Neuron (in vitro differentiated cells): ENCODE measurements around the gene SEPTIN5.

Experiments used
- H2AFZ ChIP-seq: one replicate; pipeline ENCODE4 v1.6.1; 2013; ENCODE audit warnings: low read depth, mild to moderate bottlenecking, inconsistent platforms, low read length, moderate library complexity
- H3K27me3 ChIP-seq: one replicate; pipeline ENCODE4 v1.6.1; 2013; ENCODE audit warnings: low read length; ENCODE audit not compliant: insufficient read depth
- H3K36me3 ChIP-seq: one replicate; pipeline ENCODE4 v1.6.1; 2013; ENCODE audit warnings: low read length; ENCODE audit not compliant: insufficient read depth
- H3K4me1 ChIP-seq: one replicate; pipeline ENCODE4 v1.6.1; 2013; ENCODE audit warnings: low read length; ENCODE audit not compliant: insufficient read depth
- H3K4me3 ChIP-seq: 2 replicates; pipeline ENCODE4 v1.5.1; 2013; ENCODE audit warnings: mild to moderate bottlenecking, low read length, moderate library complexity
- H3K9me3 ChIP-seq: one replicate; pipeline ENCODE4 v1.6.1; 2013; ENCODE audit warnings: low read length

The SEPTIN5 gene

GRCh38 chr22:19740586-19740985, 26.3 kb downstream of the SEPTIN5 start:
- H2AFZ ChIP-seq: no peak overlapping the region
- no peak overlapping the region for H3K4me3 ChIP-seq
- H3K9me3 ChIP-seq: no peaks in the 10 kb centered on the region
- H3K27me3 ChIP-seq: peaks cover 53% of the 10 kb centered on the region
- no peaks in the 10 kb centered on the region for H3K36me3 ChIP-seq
- H3K4me1 ChIP-seq: peaks cover 2% of the 10 kb centered on the region

DNA sequence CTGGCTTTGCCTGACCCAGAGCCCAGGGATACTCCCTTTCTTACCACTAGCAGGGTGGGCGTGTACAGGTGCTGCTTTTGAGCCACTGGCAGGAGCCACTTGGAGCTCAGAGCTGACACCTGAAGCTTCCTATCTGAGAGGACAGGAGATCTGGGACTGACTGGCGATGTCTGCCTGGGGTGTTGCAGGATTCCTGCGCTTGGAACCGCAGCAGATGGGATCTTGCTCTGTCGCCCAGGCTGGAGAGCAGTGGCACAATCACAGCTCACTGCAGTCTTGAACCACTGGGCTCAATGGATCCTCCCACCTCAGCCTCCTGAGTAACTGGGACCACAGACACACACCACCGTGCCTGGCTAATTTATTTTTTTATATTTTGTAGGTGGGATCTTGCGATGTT, 26.8 kb downstream of the SEPTIN5 start:
- H3K4me1 ChIP-seq: peaks cover 2% of the 10 kb centered on the region
- no peak overlapping the region for H2AFZ ChIP-seq
- H3K4me3 ChIP-seq: no peak overlapping the region
- peaks cover 53% of the 10 kb centered on the region for H3K27me3 ChIP-seq
- no peaks in the 10 kb centered on the region for H3K36me3 ChIP-seq
- H3K9me3 ChIP-seq: no peaks in the 10 kb centered on the region

DNA sequence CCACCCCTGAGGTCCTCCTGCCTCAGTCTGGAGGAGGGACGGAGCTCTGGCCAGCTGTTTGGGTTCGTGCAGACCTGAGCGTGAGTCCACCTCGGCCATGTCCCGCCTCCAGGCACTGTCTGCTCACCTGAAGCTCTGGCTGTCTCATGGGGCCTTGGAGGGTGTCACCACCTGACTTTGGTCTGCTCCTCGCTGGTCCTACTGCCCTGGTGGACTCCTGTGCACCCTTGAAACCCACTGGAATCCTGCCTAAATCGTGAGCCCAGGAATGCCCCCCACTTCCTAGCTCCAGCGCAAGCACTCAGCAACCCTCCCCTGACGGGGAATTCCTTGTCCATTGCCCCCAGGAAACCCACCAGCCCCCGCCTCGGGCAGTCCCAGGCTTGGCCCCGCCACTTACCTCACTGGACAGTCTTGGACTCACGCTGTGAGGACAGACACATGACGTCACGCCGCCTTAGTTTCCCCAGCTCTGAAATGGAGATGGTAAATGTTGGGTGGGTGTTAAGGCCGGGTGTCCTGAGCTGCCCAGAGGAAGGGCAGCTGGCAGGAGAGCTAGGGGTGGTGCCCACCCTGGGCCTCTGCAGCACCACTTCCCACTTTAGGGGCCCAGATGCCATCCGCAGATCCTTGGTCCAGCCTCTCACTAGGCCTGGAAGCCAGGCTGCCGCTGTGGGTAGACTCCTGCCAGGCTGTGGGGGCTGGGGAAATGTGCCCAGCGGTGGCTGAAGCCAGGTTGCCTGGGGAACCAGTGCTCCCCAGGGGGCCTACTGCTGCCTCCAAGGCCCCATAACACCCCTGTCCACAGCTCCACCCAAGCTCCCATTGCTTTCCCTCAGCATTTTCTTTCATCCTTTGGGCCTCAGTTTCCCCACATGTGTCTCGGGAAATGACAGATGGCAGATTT, 28.1 kb downstream of the SEPTIN5 start:
- peaks cover 2% of the 10 kb centered on the region for H3K4me1 ChIP-seq
- no peaks in the 10 kb centered on the region for H3K9me3 ChIP-seq
- H3K36me3 ChIP-seq: no peaks in the 10 kb centered on the region
- no peak overlapping the region for H3K4me3 ChIP-seq
- peaks cover 51% of the 10 kb centered on the region for H3K27me3 ChIP-seq
- no peak overlapping the region for H2AFZ ChIP-seq

GRCh38 chr22:19743081-19743480, 28.8 kb downstream of the SEPTIN5 start:
- Histone ChIP-seq H2AFZ (no peak overlapping the region), H3K4me1 (no peaks in the 10 kb centered on the region), H3K36me3 (no peaks in the 10 kb centered on the region), H3K9me3 (no peaks in the 10 kb centered on the region), H3K27me3 (peaks cover 52% of the 10 kb centered on the region), H3K4me3 (no peak overlapping the region)

GRCh38 chr22:19743651-19744050, 29.3 kb downstream of the SEPTIN5 start:
- Histone ChIP-seq H3K9me3 (no peaks in the 10 kb centered on the region), H3K4me3 (no peak overlapping the region), H3K36me3 (no peaks in the 10 kb centered on the region), H3K4me1 (no peaks in the 10 kb centered on the region), H3K27me3 (peaks cover 56% of the 10 kb centered on the region), H2AFZ (no peak overlapping the region)

DNA sequence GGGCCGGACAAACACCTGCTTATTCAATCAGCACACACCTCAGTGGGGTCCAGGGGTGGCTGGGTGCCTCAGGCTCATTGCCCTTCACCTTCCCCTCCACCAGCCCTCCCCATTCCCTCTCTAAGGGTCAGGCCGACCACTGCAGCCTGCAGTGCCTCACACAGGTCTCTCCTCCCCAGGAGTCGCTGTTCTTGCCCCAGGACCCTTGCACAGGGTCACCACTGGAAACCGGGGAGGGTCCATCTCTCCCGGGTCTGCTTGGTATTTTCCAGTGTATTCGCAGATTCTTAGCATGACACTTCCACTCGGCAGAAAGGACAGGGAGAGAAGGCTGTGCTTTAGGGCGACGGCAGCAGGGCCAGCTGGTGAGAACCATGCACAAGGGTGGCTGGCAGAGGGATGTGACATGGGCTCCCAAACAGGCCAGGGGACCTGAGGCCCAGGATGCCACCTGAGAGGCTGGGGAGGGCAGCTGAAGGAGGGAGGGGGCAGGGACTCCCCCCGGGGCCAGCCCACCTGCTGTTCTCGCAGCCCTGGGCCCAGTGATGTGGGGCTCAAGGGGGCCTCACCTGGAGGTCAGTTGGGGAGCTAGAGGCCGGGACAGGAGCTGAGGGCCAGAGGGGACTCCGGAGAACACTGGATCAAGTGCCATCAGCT, 30.2 kb downstream of the SEPTIN5 start:
- no peak overlapping the region for H3K4me3 ChIP-seq
- H3K9me3 ChIP-seq: no peaks in the 10 kb centered on the region
- H2AFZ ChIP-seq: no peak overlapping the region
- no peaks in the 10 kb centered on the region for H3K4me1 ChIP-seq
- no peaks in the 10 kb centered on the region for H3K36me3 ChIP-seq
- H3K27me3 ChIP-seq: peaks cover 62% of the 10 kb centered on the region

DNA sequence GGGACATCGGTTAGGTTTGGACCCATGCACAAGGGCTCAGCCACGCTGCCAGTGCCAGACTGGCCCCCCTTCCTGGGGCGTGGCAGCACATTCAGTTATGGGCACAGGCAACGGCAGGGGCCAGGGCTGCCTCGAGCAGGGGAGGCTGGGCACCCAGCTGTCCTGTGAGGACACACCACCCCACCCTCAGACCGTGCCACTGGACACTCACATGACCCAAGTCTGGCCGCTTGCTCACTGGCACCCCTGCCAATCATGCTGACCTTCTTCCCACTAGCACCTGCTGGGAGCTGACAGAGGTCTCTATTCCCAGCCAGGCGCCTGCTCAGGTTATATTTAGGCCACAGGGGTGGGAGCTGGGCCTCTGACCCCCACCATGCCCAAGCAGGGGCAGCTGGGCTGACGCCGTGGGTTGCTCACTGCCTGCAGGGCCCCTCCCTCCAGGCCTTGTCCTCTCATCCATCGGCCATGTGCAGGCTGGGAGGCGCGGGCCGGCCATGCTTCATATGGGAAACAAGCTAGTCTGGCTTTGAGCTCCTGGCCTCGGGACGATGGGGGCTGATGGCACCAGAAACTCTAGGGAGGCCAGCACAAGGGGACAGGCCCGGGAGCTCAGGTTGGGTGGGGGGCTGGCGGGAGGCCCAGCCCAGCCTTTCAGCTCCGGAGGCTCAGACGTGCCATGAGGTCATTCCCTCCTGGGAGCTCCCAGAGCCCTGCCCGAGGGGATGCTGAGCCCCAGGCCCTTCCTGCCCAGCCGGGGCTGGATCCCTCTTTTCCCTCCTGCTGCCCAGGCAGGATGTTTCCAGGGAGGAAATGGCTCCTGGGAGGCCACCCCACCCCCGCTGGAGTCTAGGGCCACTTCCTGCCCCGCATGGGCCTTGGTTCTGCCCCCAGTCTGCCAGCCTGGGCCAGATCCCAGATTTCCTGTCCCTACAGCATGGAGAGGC, 31.1 kb downstream of the SEPTIN5 start:
- H3K36me3 ChIP-seq: no peaks in the 10 kb centered on the region
- no peaks in the 10 kb centered on the region for H3K4me1 ChIP-seq
- H3K9me3 ChIP-seq: no peaks in the 10 kb centered on the region
- H3K4me3 ChIP-seq: no peak overlapping the region
- no peak overlapping the region for H2AFZ ChIP-seq
- peaks cover 61% of the 10 kb centered on the region for H3K27me3 ChIP-seq

DNA sequence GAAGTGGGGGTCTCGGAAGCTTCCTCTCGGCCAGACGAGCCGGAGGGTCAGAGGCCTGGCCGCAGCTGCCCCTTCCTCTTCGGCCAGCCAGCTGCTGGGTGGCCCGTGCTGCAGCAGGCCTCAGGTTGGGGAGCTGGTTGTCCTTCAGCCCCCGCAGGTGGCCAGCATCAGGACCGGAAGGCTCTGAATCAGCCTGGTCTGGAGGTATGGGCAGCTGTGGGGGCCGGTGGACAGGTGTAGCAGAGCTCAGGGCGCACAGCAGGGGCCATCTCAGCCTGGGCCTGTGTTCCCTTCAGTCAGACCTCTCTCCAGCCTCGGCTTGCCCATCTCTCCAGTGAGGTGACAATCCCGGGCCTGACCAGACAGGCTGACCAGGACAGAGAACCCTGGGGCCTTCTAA, 32.4 kb downstream of the SEPTIN5 start:
- Histone ChIP-seq H3K9me3 (no peaks in the 10 kb centered on the region), H3K4me1 (no peaks in the 10 kb centered on the region), H3K4me3 (no peak overlapping the region), H3K27me3 (peaks cover 63% of the 10 kb centered on the region), H3K36me3 (no peaks in the 10 kb centered on the region), H2AFZ (no peak overlapping the region)

- peaks cover 63% of the 10 kb centered on the region for H3K27me3 ChIP-seq
- H3K9me3 ChIP-seq: no peaks in the 10 kb centered on the region
- H3K4me3 ChIP-seq: no peak overlapping the region
Observed at GRCh38 chr22:19747551-19747950, 33.2 kb downstream of the SEPTIN5 start.

DNA sequence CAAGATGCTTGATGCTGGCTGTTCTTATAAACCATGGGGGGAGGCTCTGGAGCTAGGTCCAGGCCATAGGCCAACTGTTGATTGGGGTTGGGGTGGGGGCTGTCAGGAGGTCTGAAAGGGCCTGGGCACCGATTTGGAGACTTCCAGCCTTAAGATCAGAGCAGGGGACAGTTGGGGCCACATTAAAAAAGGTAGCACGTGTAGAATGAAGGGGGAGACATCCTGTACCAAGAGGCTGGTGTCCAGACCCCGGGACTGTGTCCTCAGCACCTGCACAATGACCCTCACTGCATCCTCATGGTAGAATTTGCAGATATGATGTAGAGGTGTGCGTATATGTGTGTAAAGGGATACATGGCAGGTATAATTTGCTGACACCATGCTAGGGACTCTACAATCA, 33.8 kb downstream of the SEPTIN5 start:
- Histone ChIP-seq H3K4me3 (no peak overlapping the region), H2AFZ (no peak overlapping the region), H3K4me1 (no peaks in the 10 kb centered on the region), H3K36me3 (no peaks in the 10 kb centered on the region), H3K9me3 (no peaks in the 10 kb centered on the region), H3K27me3 (peaks cover 68% of the 10 kb centered on the region)

More at GRCh38 chr22:19747551-19747950, 33.2 kb downstream of the SEPTIN5 start:
- no peaks in the 10 kb centered on the region for H3K36me3 ChIP-seq
- H3K4me1 ChIP-seq: no peaks in the 10 kb centered on the region
- H2AFZ ChIP-seq: no peak overlapping the region

DNA sequence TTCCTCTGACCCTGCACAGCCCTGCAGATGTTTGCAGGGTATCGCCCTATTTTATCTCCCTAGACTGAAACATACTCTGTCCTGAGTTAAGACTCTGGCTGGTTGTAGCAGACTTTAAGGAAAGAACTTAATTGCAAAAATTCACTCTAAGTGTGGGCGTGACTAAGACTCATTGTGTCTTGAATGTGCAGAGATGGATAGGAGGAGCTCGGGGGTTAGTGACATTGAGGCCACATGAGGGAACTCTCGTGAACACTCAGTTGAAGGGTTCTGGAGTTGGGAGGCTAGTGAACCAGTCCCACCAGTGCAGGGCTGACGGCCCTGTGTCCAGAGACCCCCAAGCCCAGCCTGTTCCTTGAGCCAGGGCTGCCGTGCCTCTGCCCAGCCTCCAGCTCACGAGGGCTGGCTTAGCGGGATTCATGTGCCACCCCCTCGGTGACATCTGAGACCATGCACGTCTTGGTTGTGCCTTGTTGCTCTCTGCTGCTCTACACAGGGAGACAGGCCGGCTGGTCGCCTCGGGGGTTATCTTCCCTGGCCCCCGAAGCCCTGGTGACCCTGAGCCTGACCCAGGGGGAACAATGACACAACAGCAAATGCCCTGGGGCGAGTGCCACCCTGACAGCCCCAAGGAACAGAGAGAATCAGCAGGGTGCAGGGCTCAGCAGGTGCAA, 34.8 kb downstream of the SEPTIN5 start:
- Histone ChIP-seq H3K27me3 (peaks cover 78% of the 10 kb centered on the region), H2AFZ (no peak overlapping the region), H3K36me3 (no peaks in the 10 kb centered on the region), H3K9me3 (no peaks in the 10 kb centered on the region), H3K4me1 (no peaks in the 10 kb centered on the region), H3K4me3 (no peak overlapping the region)

- no peak overlapping the region for H2AFZ ChIP-seq
- H3K4me3 ChIP-seq: no peak overlapping the region
- peaks cover 81% of the 10 kb centered on the region for H3K27me3 ChIP-seq
- H3K4me1 ChIP-seq: no peaks in the 10 kb centered on the region
- H3K36me3 ChIP-seq: no peaks in the 10 kb centered on the region
- no peaks in the 10 kb centered on the region for H3K9me3 ChIP-seq
Observed at GRCh38 chr22:19749876-19750275, 35.6 kb downstream of the SEPTIN5 start.
